Effector memory CD8-positive, alpha-beta T cell (primary cell): ENCODE results near the gene GPD1.
A peak's percentile ranks its signal among the peaks of the same experiment; 100 is the strongest.
"Not testable (repeated sequence)": the region's sequence is repeated elsewhere in the genome, so short reads cannot be mapped to it uniquely, and the experiment has no call there.

ENCODE experiments used
- ATAC-seq: fragments of 150-1000 bp; cut with Tn5 transposase; replicated peaks from 2 replicates; pipeline ENCODE4 v1.10.0; 2021; ENCODE audit warnings: mild to moderate bottlenecking, moderate library complexity
- DNase-seq, 3 experiments: peaks; one replicate each; pipeline ENCODE4 v3.0.0; 2021
- H3K27ac Mint-ChIP-seq, 2 donors: one replicate each; pipeline ENCODE4 v1.8.0; 2022; ENCODE audit warnings: mild to moderate bottlenecking in 2 of 2, mixed read lengths in 2 of 2, moderate library complexity in 2 of 2
- H3K27me3 Mint-ChIP-seq, 2 donors: one replicate each; pipeline ENCODE4 v1.8.0; 2022; ENCODE audit warnings: mixed read lengths in 2 of 2
- H3K36me3 Mint-ChIP-seq: one replicate; pipeline ENCODE4 v1.8.0; 2022; ENCODE audit warnings: mild to moderate bottlenecking, moderate library complexity, mixed read lengths; ENCODE audit not compliant: insufficient read depth
- H3K4me1 Mint-ChIP-seq, 2 donors: one replicate each; pipeline ENCODE4 v1.8.0; 2022; ENCODE audit warnings: low read depth in 2 of 2, mixed read lengths in 2 of 2
- H3K4me3 Mint-ChIP-seq, 2 donors: one replicate each; pipeline ENCODE4 v1.8.0; 2022; ENCODE audit warnings: mild to moderate bottlenecking in 2 of 2, mixed read lengths in 2 of 2, moderate library complexity in 2 of 2
- H3K9me3 Mint-ChIP-seq, 2 donors: one replicate each; pipeline ENCODE4 v1.8.0; 2022; ENCODE audit warnings: mixed read lengths in 2 of 2

GPD1 gene

DNA sequence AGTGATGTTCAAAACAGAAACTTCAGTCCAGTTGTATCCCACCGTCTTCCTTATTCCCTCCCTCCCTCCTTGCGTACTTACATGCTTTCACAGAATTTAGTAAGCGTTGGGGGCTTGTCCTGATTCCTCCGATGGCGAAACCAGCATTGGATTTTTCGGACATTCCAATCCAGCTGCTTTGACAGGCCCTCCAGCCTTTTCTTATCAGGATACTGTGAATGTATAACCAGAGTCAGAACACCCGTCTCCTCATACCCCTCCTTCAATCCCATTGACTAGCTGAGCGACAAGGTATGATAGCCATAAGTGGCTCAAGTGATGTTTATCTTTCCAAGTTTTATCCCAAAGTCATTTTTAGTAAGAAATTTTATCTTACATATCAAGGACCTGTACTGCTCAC lies 39.2 kb downstream of the GPD1 start:
- Mint-ChIP-seq H3K27ac (peak overlapping the region in 1 of 2 donors; percentile 8), H3K9me3 (no peaks in the 10 kb centered on the region), H3K36me3 (peaks cover 43% of the 10 kb centered on the region), H3K4me1 (peaks cover 0 to 4% of the 10 kb centered on the region in 2 donors), H3K27me3 (no peaks in the 10 kb centered on the region), H3K4me3 (no peak overlapping the region)
- no peak for ATAC-seq
- DNase-seq, result no peak

DNA sequence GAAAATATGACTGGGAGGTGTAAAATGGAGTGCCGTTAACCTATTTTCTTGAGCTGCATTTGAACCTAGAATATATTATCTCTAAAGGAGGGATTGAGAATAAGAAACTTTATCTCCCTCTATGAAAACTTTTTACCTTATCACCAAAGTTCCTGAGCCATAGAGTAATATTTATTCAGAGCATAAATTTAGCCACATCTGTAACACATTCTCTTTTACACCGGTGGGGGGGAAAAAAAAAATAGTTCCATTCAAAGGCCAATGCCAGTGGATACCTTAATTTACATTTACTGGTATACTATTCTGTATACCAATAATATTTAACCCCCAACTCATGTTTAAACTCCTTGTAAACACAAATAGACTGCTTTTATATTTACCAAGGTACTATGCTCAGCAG lies 41.6 kb downstream of the GPD1 start:
- H3K36me3 Mint-ChIP-seq, result peaks cover 36% of the 10 kb centered on the region

DNA sequence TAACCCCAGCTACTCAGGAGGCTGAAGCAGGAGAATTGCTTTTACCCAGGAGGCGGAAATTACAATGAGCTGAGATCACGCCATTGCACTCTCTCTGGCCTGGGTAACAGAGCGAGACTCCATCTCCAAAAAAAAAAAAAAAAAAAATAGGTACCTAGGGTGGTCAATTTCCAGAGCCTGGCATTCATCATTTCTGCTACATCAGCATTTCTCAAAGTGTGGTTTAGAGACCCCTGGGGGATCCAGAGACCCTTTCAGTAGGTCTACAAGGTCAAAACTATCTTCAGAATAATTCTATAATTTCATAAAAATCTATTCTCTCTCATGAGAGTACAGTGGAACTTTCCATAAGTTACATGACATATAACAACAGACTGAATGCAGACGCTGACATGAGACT lies 43.5 kb downstream of the GPD1 start:
- no peak for DNase-seq
- H3K4me3 Mint-ChIP-seq, result no peak overlapping the region
- H3K9me3 Mint-ChIP-seq, result no peaks in the 10 kb centered on the region
- H3K27me3 Mint-ChIP-seq, result no peaks in the 10 kb centered on the region
- peaks cover 18% of the 10 kb centered on the region for H3K36me3 Mint-ChIP-seq
- ATAC-seq, result no peak
- H3K27ac Mint-ChIP-seq, result no peak overlapping the region
- peaks cover 5 to 24% of the 10 kb centered on the region in 2 donors for H3K4me1 Mint-ChIP-seq

More for the DNA sequence above, 41.6 kb downstream of the GPD1 start:
- Mint-ChIP-seq H3K27me3 (no peaks in the 10 kb centered on the region), H3K4me3 (no peak overlapping the region), H3K9me3 (no peaks in the 10 kb centered on the region), H3K27ac (no peak overlapping the region), H3K4me1 (peaks cover 0 to 15% of the 10 kb centered on the region in 2 donors)
- DNase-seq, result no peak
- no peak for ATAC-seq

DNA sequence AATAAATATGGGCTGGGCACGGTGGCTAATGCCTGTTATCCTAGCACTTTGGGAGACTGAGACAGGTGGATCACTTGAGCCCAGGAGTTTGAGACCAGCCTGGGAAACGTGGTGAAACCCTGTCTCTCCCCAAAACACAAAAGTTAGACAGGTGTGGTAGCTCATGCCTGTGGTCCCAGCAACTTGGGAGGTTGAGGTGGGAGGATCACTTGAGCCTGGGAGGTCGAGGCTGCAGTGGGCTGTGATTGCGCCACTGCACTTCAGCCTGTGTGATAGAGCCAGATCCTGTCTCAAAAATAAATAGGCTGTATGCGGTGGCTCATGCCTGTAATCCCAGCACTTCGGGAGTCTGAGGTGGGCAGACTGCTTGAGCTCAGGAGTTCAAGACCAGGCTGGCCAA lies 44.2 kb downstream of the GPD1 start:
- not testable (repeated sequence) for DNase-seq, H3K27ac Mint-ChIP-seq

DNA sequence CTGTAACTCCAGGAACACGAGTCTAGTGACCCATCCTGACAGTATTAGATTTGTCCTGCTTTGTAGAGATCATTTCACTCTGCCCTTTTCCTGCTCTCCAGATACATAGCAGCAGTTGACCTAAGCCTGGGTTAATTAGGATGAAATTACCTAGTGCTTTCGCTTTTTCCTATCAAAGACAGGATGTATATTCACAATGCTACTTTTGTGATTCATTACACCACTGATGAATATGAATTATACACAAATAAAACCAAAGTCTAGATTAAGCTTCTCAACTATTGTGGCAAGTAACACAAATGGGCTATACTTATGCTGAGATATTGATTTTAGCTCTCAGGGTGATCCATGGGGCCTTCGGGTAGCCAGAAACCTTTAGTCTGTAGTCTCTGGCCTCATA lies 45.5 kb downstream of the GPD1 start:
- H3K4me3 Mint-ChIP-seq, result no peak overlapping the region
- H3K4me1 Mint-ChIP-seq, result peaks cover 5 to 20% of the 10 kb centered on the region in 2 donors
- H3K27ac Mint-ChIP-seq, result peak overlapping the region in 1 of 2 donors; percentile 79
- DNase-seq, result no peak
- no peaks in the 10 kb centered on the region for H3K9me3 Mint-ChIP-seq
- no peaks in the 10 kb centered on the region for H3K27me3 Mint-ChIP-seq
- no peak for ATAC-seq
- peaks cover 19% of the 10 kb centered on the region for H3K36me3 Mint-ChIP-seq

More for the DNA sequence above, 44.2 kb downstream of the GPD1 start:
- ATAC-seq, H3K9me3 Mint-ChIP-seq, H3K27me3 Mint-ChIP-seq, H3K4me3 Mint-ChIP-seq: not testable (repeated sequence)
- H3K4me1 Mint-ChIP-seq, result peaks cover 5 to 24% of the 10 kb centered on the region in 2 donors
- H3K36me3 Mint-ChIP-seq, result peaks cover 18% of the 10 kb centered on the region

DNA sequence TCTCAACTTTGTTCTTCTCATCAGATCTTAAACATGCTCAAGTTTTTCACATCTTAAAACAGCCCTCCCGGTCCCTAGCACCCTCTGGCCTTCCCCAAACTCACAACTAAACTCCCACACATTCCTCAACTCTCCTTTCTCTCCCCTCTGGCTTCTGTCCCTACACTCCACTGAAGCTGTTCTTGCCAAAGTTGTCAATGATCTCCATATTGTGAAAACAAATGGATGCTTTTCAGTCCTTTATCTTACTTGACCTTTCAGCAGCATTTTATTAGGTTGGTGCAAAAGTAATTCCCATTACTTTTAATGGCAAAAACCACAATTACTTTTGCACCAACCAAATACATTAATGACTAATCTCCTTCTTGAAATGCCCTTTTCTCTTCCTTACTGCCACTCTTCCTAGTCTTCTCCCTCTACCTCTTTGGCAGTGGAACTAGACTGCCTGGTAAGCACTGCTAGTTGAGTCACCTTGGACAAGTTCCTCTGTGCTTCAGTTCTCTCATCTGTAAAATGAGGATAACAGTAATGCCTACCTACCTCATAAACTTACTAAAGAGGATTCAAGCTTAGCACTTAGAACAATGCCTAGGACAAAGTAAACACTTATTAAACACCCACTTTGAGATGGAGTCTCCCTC lies 47.4 kb downstream of the GPD1 start:
- no peak for ATAC-seq
- peaks cover 16% of the 10 kb centered on the region for H3K36me3 Mint-ChIP-seq

DNA sequence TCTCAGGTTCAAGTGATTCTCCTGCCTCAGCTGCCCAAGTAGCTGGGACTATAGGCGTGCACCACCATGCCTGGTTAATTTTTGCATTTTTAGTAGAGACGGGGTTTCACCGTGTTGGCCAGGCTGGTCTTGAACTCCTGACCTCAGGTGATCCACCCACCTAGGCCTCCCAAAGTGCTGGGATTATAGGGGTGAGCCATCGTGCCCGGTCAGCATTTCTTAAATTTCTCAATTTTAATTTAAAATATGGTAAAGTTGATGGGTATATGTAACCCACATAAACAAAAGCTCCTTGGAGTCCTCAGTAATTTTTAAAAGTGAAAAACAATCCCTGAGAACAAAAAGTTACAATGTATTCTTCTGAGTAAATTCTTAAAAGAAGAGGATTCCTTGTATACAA lies 51.1 kb downstream of the GPD1 start:
- not testable (repeated sequence) for H3K27ac Mint-ChIP-seq, ATAC-seq, H3K27me3 Mint-ChIP-seq, DNase-seq, H3K9me3 Mint-ChIP-seq, H3K4me3 Mint-ChIP-seq
- Mint-ChIP-seq H3K36me3 (peaks cover 15% of the 10 kb centered on the region), H3K4me1 (peaks cover 12 to 27% of the 10 kb centered on the region in 2 donors)

More for the DNA sequence above, 47.4 kb downstream of the GPD1 start:
- no peak for DNase-seq
- peak overlapping the region; percentile 9 to 75 for H3K27ac Mint-ChIP-seq
- H3K27me3 Mint-ChIP-seq, result no peaks in the 10 kb centered on the region
- H3K4me1 Mint-ChIP-seq, result peaks cover 5 to 20% of the 10 kb centered on the region in 2 donors
- H3K4me3 Mint-ChIP-seq, result no peak overlapping the region
- H3K9me3 Mint-ChIP-seq, result no peaks in the 10 kb centered on the region

DNA sequence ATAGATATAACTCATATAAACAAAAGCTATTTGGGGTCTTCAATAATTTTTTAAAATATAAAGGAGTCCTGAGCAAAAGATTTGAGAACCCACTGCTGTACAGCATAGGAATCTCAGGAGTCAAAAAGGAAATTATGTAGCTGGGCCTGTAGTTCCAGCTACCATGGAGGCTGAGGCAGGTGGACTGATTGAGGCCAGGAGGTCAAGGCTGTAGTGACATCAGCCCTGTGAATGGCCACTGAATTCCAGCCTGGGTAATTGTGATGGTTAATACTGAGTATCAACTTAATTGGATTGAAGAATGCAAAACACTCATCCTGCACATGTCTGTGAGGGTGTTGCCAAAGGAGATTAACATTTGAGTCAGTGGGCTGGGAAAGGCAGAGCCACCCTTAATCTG lies 52.8 kb downstream of the GPD1 start:
- peaks cover 15% of the 10 kb centered on the region for H3K36me3 Mint-ChIP-seq

DNA sequence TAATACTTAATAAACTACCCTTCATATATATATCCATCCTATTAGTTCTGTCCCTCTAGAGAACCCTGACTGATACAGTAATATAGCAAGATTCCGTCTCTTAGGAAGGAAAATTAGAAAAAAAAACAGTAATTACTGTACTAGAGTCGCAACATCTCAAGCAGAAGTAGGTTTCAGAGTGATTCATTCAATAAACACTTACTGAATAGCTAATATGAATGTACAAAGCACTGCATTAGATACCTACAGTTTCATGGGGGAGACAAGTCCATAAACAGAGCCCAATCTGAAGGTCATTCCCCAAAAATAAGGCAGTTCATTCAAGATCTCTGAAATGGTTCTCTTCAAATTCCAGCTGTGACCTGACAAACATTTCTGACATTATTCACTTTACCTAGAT lies 53.5 kb downstream of the GPD1 start:
- Mint-ChIP-seq H3K4me1 (peaks cover 12 to 25% of the 10 kb centered on the region in 2 donors), H3K27ac (peak overlapping the region; percentile 11 to 38), H3K9me3 (no peaks in the 10 kb centered on the region), H3K4me3 (no peak overlapping the region), H3K27me3 (no peaks in the 10 kb centered on the region), H3K36me3 (peaks cover 15% of the 10 kb centered on the region)
- no peak for ATAC-seq
- DNase-seq, result no peak

More for the DNA sequence above, 52.8 kb downstream of the GPD1 start:
- Mint-ChIP-seq H3K9me3 (no peaks in the 10 kb centered on the region), H3K4me1 (peaks cover 12 to 25% of the 10 kb centered on the region in 2 donors), H3K27me3 (no peaks in the 10 kb centered on the region), H3K27ac (peak overlapping the region in 1 of 2 donors; percentile 38), H3K4me3 (no peak overlapping the region)
- DNase-seq (no peak), ATAC-seq (no peak)

DNA sequence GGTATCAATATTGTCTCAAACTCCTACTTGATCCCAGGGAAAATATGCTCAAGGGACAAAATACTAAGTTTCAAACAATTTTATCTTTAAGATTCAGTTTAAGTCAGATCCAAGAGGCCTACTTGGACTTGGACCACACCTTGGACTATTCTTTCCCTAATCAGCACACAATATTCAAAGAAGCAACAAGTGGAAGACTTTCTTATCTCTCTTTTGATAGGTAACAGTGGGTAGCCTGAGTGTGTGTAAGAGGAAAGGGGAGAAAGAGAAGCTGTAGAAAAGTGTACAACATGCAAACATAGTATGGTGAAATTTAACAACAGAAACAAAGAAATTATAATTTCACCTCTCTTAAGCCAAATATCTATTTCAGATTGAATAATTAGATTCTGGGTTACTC lies 56.8 kb downstream of the GPD1 start:
- Mint-ChIP-seq H3K4me3 (no peak overlapping the region), H3K4me1 (peaks cover 12 to 36% of the 10 kb centered on the region in 2 donors), H3K9me3 (no peaks in the 10 kb centered on the region), H3K27me3 (no peaks in the 10 kb centered on the region), H3K36me3 (peaks cover 10% of the 10 kb centered on the region), H3K27ac (peak overlapping the region; percentile 64 to 71)
- DNase-seq (no peak), ATAC-seq (no peak)
